ENCODE measurements around the gene TMEM81.

TMEM81 gene

DNA sequence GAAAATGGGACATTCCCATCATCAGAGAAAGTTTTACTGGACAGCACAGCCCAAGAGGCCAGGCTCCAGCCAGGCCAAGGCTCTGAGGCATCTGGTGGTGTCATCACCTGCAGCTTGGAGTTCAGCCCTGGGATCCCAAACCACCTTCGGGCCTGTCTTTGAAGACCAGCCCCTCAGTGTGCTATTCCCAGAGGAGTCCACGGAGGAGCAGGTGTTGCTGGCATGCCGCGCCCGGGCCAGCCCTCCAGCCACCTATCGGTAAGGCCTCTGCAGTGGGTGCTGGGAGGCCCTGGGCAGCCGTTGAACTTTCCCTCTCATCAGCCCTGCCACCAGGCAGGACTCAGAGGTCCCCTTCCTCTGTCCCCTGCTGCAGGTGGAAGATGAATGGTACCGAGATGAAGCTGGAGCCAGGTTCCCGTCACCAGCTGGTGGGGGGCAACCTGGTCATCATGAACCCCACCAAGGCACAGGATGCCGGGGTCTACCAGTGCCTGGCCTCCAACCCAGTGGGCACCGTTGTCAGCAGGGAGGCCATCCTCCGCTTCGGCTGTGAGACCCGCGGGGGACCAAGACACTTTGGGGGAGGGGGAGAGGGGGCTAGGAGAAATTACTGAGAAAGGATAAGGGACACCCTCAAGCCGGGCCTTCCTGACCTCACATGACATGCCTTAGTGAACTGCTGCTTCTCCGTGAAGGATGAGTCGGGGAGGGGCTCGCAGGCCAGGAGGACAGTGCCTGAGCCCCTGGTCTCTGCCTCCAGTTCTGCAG, 26.3 kb downstream of the TMEM81 start:
- DNase-seq: no peak

GRCh38 chr1:205056956-205057568, 27.2 kb downstream of the TMEM81 start:
- no peak for DNase-seq

- no peak for DNase-seq
These were observed 28.1 kb downstream of the TMEM81 start for GRCh38 chr1:205056188-205056611.

DNA sequence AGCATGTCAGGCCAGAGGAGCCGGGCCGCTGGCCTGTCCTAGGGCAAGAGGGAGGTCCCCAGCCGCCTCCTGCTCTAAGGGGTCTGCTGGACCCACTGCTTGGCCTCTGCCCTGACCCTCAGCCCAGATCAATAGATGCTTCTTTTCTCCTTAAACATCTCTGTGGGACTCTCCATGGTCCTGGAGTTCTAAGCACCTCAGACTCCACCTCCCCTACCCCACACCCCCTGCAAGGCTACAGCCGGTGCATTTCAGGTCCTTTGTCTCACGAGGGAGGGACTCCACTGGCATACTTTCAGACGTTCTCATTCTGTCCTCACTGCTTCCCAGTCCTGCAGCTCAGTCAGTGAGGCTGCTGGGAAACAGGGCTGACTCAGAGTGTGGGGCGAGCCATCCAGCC, 30.2 kb downstream of the TMEM81 start:
- no peak for DNase-seq

- DNase-seq: no peak
These were observed 31.0 kb downstream of the TMEM81 start for GRCh38 chr1:205053296-205053695.

DNA sequence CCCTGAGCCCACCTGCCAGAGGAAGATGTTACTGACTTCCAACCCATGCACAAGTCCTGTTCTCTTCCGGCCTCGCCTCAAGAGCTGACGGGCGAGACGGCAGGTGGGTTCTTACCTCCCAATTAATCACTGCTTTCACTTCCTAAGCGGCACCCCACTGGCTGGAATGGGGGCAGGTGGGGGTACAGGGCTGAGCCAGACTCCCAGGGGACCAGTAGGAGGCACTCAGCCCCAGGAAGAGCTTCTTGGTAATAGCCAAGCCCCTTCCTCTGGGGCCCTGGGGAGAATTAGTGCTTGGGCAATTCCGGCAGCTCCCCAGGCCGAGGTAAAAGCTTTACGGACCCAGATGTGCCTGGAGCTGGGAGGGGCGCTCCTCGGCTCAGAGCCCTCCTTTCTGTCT, 31.6 kb downstream of the TMEM81 start:
- DNase-seq: no peak

- DNase-seq: no peak
These were observed 34.8 kb downstream of the TMEM81 start for GRCh38 chr1:205049479-205049878.

GRCh38 chr1:205048382-205048781, 35.9 kb downstream of the TMEM81 start:
- no peak for DNase-seq

DNA sequence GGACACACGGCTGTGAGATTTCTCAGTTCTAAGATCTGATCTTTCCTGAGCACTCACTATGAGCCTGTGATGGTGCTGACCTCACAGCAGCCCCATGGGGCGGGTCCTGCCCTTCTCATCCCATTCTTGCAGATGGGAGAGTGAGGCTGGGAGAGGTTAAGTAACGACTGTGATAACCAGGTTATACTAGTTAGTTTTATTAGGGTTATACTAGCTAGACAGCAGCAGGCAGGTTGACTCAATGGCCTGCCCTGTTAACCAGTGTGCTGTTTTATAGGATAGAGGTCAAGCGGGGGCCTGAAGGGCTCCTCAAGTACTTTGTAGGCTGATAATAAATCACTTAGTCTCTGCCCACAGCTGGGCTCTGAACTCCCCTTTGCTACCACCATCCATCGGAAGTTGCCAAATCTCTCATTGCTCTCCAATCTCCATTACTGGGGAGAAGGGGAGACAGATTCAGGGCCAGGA, 36.5 kb downstream of the TMEM81 start:
- DNase-seq: no peak

DNA sequence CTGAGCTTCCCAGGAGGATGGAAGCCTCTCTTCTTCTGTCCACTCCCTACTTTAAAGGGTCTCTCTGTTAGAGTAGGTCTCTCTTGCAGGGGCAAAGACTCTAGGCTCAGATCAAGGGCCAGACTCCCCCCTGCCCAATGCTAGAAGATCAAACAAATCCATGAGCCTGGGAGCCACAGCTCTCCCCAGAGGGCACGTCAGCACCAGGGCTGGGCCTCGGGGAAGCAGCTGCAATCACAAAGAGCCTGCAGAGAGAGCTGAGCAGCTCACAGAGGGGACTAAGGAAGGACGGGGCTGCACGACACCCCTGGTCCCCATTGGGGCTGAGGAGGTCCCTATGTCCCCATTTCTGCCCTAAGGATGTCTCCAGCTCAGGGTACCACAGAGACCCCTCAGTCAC, 37.4 kb downstream of the TMEM81 start:
- DNase-seq: no peak

DNA sequence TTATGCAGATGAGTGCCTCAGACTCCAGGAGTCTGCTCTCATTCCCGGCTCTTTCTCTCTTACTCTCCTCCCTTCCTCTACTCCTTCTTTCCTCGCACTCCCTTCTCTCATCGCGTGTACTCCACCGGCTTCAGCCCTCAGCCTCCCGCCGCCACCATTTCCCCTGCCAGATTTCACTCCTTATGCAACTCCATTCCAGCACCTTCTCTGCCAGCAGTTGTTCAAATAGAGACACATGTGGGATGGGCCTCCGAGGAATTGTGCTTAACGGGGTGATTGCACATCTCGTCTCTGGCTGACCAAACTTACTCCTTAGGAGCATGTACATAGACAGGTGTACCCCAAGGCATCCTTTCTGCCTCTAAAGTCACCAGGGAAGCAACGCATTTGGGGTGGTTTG, 39.1 kb downstream of the TMEM81 start:
- no peak for DNase-seq

GRCh38 chr1:205044741-205045140, 39.5 kb downstream of the TMEM81 start:
- DNase-seq: no peak

GRCh38 chr1:205043866-205044265, 40.4 kb downstream of the TMEM81 start:
- DNase-seq: no peak

- DNase-seq: no peak
These were observed 41.1 kb downstream of the TMEM81 start, which contains the start of gene CNTN2 for GRCh38 chr1:205042911-205043806. Gene CNTN2 (plus strand): TSS chr1:205043212. CDS start chr1:205053186, 9,974 bp downstream.

GRCh38 chr1:205041998-205042910, 42.0 kb downstream of the TMEM81 start:
- DNase-seq: no peak

GRCh38 chr1:205041001-205041715, 43.1 kb downstream of the TMEM81 start:
- no peak for DNase-seq

DNA sequence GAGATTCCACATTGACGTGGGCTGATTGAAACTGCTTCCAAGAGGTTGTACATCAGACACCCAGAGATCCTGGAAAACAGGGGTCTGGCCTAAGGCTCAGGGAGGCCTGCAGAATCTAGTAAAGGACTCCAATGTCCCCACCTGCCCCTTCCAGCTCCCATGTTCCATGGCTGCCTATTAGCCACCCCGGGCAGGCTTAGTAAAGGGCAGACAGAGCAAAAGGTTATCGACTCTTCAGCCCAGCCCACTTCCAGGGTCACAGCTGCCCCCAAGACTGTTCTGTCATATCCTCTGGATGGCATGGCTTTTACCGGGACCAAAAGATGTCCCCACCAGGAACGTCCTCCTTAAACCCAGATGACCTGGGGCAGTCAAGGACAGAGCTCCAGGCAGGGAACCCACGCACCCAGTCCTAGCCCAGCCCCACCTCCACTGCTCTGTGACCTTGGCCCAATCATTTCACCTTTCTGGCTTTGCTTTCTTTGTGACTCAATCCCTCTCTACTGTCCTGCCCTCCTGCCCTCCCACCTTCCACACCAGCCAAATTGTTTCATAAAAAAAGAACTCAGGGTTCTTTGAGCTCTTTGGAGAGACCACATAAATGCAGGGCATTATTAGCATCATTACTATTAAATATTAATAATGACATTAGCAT, 46.0 kb downstream of the TMEM81 start:
- no peak for DNase-seq

GRCh38 chr1:205037539-205037938, 46.7 kb downstream of the TMEM81 start:
- DNase-seq: no peak

Measured in right forelimb (tissue), 1 donor.